ENCODE results near the gene FBXL20. TPM values are rescaled to one million over a fixed set of nuclear protein-coding genes. Genes with fewer than 3 reads are reported as not detected.
"Not testable (repeated sequence)": the region's sequence is repeated elsewhere in the genome, so short reads cannot be mapped to it uniquely, and the experiment has no call there.

FBXL20 gene
- total RNA-seq, 1 experiment from 2014 or later: 5.0 TPM

- ChIA-PET CTCF (no interaction called here), POLR2A (ENCODE audit: unreplicated experiment) (no interaction called here)
- Histone ChIP-seq H3K4me2 (ENCODE audit: low read length) (no peak overlapping the region), H4K20me1 (ENCODE audit: low read length) (no peaks in the 10 kb centered on the region), H3K27me3 (ENCODE audit: low read length) (no peaks in the 10 kb centered on the region), H3K9me3 (ENCODE audit: low read length) (no peaks in the 10 kb centered on the region), H3K27ac (ENCODE audit: low read length) (no peak overlapping the region), H3K4me1 (ENCODE audit: insufficient read depth, low read length) (no peaks in the 10 kb centered on the region), H2AFZ (ENCODE audit: low read length) (no peak overlapping the region), H3K79me2 (ENCODE audit: low read length) (no peaks in the 10 kb centered on the region), H3K36me3 (ENCODE audit: low read depth, low read length) (no peaks in the 10 kb centered on the region), H3F3A (ENCODE audit: low read length, unreplicated experiment) (no peaks in the 10 kb centered on the region), H3K9ac (ENCODE audit: low read length) (no peak overlapping the region), H3K4me3 (ENCODE audit: low read length) (no peak overlapping the region), H3K9me2 (replicated peaks; ENCODE audit: low read length) (no peaks in the 10 kb centered on the region)
- no TSS peak for BruUV-seq (replicated peaks)
- DNase-seq: no peak
- ATAC-seq: no peak
- TF ChIP-seq EZH2 (IDR thresholded peaks at IDR 0.05; ENCODE audit: low read length, unreplicated experiment): no peak
- TF ChIP-seq CTCF (conservative IDR thresholded peaks at IDR 0.05; ENCODE audit: low read depth, low read length): no peak
- no peak for TF ChIP-seq EZH2phosphoT487 (IDR thresholded peaks at IDR 0.05; ENCODE audit: borderline replicate concordance, low read length)
- intact Hi-C loops (cut with micrococcal nuclease): no loop called here
Measured at GRCh38 chr17:39385040-39385439, 16.4 kb downstream of the FBXL20 start.

- H3K4me2 ChIP-seq (ENCODE audit: low read length): no peak overlapping the region
- no peak overlapping the region for H3K4me3 ChIP-seq (ENCODE audit: low read length)
- H3K79me2 ChIP-seq (ENCODE audit: low read length): no peaks in the 10 kb centered on the region
- intact Hi-C loops (cut with micrococcal nuclease): no loop called here
- no peak overlapping the region for H3K9ac ChIP-seq (ENCODE audit: low read length)
- CTCF ChIA-PET: no interaction called here
- H2AFZ ChIP-seq (ENCODE audit: low read length): no peak overlapping the region
- no TSS peak for BruUV-seq (replicated peaks)
- POLR2A ChIA-PET (ENCODE audit: unreplicated experiment): no interaction called here
- no peaks in the 10 kb centered on the region for H3K9me2 ChIP-seq (replicated peaks; ENCODE audit: low read length)
- no peaks in the 10 kb centered on the region for H3K27me3 ChIP-seq (ENCODE audit: low read length)
- no peaks in the 10 kb centered on the region for H3K36me3 ChIP-seq (ENCODE audit: low read depth, low read length)
- no peak overlapping the region for H3K27ac ChIP-seq (ENCODE audit: low read length)
- ATAC-seq: no peak
- no peaks in the 10 kb centered on the region for H3K9me3 ChIP-seq (ENCODE audit: low read length)
- H4K20me1 ChIP-seq (ENCODE audit: low read length): no peaks in the 10 kb centered on the region
- H3F3A ChIP-seq (ENCODE audit: low read length, unreplicated experiment): no peaks in the 10 kb centered on the region
- DNase-seq: no peak
- TF ChIP-seq CTCF (conservative IDR thresholded peaks at IDR 0.05; ENCODE audit: low read depth, low read length) (no peak), EZH2phosphoT487 (IDR thresholded peaks at IDR 0.05; ENCODE audit: borderline replicate concordance, low read length) (no peak), EZH2 (IDR thresholded peaks at IDR 0.05; ENCODE audit: low read length, unreplicated experiment) (no peak)
- H3K4me1 ChIP-seq (ENCODE audit: insufficient read depth, low read length): no peaks in the 10 kb centered on the region
Measured at GRCh38 chr17:39380144-39380543, 21.3 kb downstream of the FBXL20 start.

- no peaks in the 10 kb centered on the region for H3K36me3 ChIP-seq (ENCODE audit: low read depth, low read length)
- H3K79me2 ChIP-seq (ENCODE audit: low read length): no peaks in the 10 kb centered on the region
- no peaks in the 10 kb centered on the region for H3K27me3 ChIP-seq (ENCODE audit: low read length)
- intact Hi-C loops (cut with micrococcal nuclease): no loop called here
- no peak overlapping the region for H3K27ac ChIP-seq (ENCODE audit: low read length)
- H3K9me2 ChIP-seq (replicated peaks; ENCODE audit: low read length): no peaks in the 10 kb centered on the region
- CTCF ChIA-PET: no interaction called here
- H3K9ac ChIP-seq (ENCODE audit: low read length): no peak overlapping the region
- no peak overlapping the region for H2AFZ ChIP-seq (ENCODE audit: low read length)
- no peaks in the 10 kb centered on the region for H3K4me1 ChIP-seq (ENCODE audit: insufficient read depth, low read length)
- no peaks in the 10 kb centered on the region for H4K20me1 ChIP-seq (ENCODE audit: low read length)
- no peaks in the 10 kb centered on the region for H3F3A ChIP-seq (ENCODE audit: low read length, unreplicated experiment)
- H3K4me3 ChIP-seq (ENCODE audit: low read length): no peak overlapping the region
- POLR2A ChIA-PET (ENCODE audit: unreplicated experiment): no interaction called here
- DNase-seq: no peak
- no TSS peak for BruUV-seq (replicated peaks)
- no peak for ATAC-seq
- H3K9me3 ChIP-seq (ENCODE audit: low read length): no peaks in the 10 kb centered on the region
- TF ChIP-seq EZH2phosphoT487 (IDR thresholded peaks at IDR 0.05; ENCODE audit: borderline replicate concordance, low read length) (no peak), EZH2 (IDR thresholded peaks at IDR 0.05; ENCODE audit: low read length, unreplicated experiment) (no peak), CTCF (conservative IDR thresholded peaks at IDR 0.05; ENCODE audit: low read depth, low read length) (no peak)
- no peak overlapping the region for H3K4me2 ChIP-seq (ENCODE audit: low read length)
Measured at GRCh38 chr17:39376434-39376833, 25.0 kb downstream of the FBXL20 start.

GRCh38 chr17:39367805-39368204 lies 33.6 kb downstream of the FBXL20 start:
- H3K9me3 ChIP-seq (ENCODE audit: low read length); H3K27me3 ChIP-seq (ENCODE audit: low read length); intact Hi-C loops (cut with micrococcal nuclease); DNase-seq; CTCF ChIA-PET; BruUV-seq (replicated peaks); H3K4me3 ChIP-seq (ENCODE audit: low read length); H3K9me2 ChIP-seq (replicated peaks; ENCODE audit: low read length); H3K4me1 ChIP-seq (ENCODE audit: insufficient read depth, low read length); H3F3A ChIP-seq (ENCODE audit: low read length, unreplicated experiment); POLR2A ChIA-PET (ENCODE audit: unreplicated experiment); H3K27ac ChIP-seq (ENCODE audit: low read length); H3K79me2 ChIP-seq (ENCODE audit: low read length); H3K36me3 ChIP-seq (ENCODE audit: low read depth, low read length); H2AFZ ChIP-seq (ENCODE audit: low read length); ATAC-seq; H3K9ac ChIP-seq (ENCODE audit: low read length); H4K20me1 ChIP-seq (ENCODE audit: low read length); H3K4me2 ChIP-seq (ENCODE audit: low read length): not testable (repeated sequence)
